Pancreas (tissue), 10 donors: ENCODE measurements around the gene OR4C16. TPM values are rescaled to one million over a fixed set of nuclear protein-coding genes. Genes with fewer than 3 reads are reported as not detected.

Experiments used
- ATAC-seq, 4 donors: fragments of 200-7000 bp; cut with Tn5 transposase; one replicate each; pipeline versions ENCODE4 v1.8.0 to v1.9.1; 2020; ENCODE audit warnings: mild to moderate bottlenecking in 4 of 4, moderate library complexity in 4 of 4
- DNase-seq, 6 donors: peaks; one replicate each; pipeline ENCODE4 v3.0.0-alpha.2; 2020
- FAIRE-seq: peaks from 2 replicates; lab custom pipeline; 2012; peaks lifted over from hg19 to GRCh38; lab: Jason Lieb, UNC
- H3K27ac ChIP-seq, 4 donors: fragments of 200-600 bp; sonication (generic); 1 replicate in 3 of 4; 2 replicates in 1 of 4; pipeline versions ENCODE4 v1.5.0 to v1.8.0; 2020
- H3K27me3 ChIP-seq, 4 donors: fragments of 200-600 bp; one replicate each; pipeline ENCODE4 v1.8.0; 2021
- H3K36me3 ChIP-seq, 3 donors: fragments of 200-600 bp; sonication (generic) in 1 of 3; one replicate each; pipeline versions ENCODE4 v1.5.0 to v1.8.0; 2020 to 2021
- H3K4me1 ChIP-seq, 3 donors: fragments of 200-600 bp; one replicate each; pipeline ENCODE4 v1.8.0; 2021
- H3K4me3 ChIP-seq, 4 donors: fragments of 200-600 bp; sonication (generic) in 2 of 4; one replicate each; pipeline versions ENCODE4 v1.5.0 to v1.8.0; 2020 to 2021
- H3K9me3 ChIP-seq, 4 donors: fragments of 200-600 bp; one replicate each; pipeline ENCODE4 v1.8.0; 2021
- CTCF ChIP-seq, 4 donors: fragments of 200-600 bp; sonication (generic) in 3 of 4; IDR thresholded peaks; one replicate each; pipeline versions ENCODE4 v1.5.0 to v1.8.0; 2021; ENCODE audit warnings: antibody characterized with exemption in 4 of 4
- WGBS, 2 donors: extraction: QIAGEN DNeasy Blood & Tissue Kit; methylation state at CpG; one replicate each; pipeline ENCODE4 v1.1.7; 2013; 5-methylcytosine and 5-hydroxymethylcytosine counted together
- intact Hi-C, 3 donors: fragments of 100-400 bp; cut with DNase I; formaldehyde crosslinking; loops; one replicate each; pipeline versions ENCODE4 v1.11.1 to v1.14.2; 2022
- polyA plus RNA-seq, 2 donors: library from polyadenylated mRNA; stranded (reverse); fragments of 200-250 nt; gene quantifications; one replicate each; pipeline ENCODE4 v1.2.3, GENCODE V29; 2013
- total RNA-seq, 6 donors: library from RNA; stranded (reverse); fragmentation: NEBNext Ultra II Directional in 4 of 6; extraction: Animal tissue kit (Norgen Biotek cat#: 25700) in 4 of 6; gene quantifications; one replicate each; pipeline versions ENCODE4 v1.2.1 to v1.2.4, GENCODE V29; 2021 to 2023
- donor health status: healthy with polysubstance abuse.
- donor health status: DM: no; HTN: no; CAD: no; lungs with moderate emphysema.
- donor health status: DM: no; HTN: no; CAD: no.
- donor health status: control.
- donor health status: control.
- donor health status: Bipolar disorder and iron deficiency.
- donor health status: DM: yes; HTN: yes; CAD: no.
- donor health status: DM: no; HTN: no; CAD: no.
- donor health status: DM: no; HTN: no; CAD: no.
- donor health status: DM: yes; HTN: yes; CAD: no.

OR4C16 gene
- total RNA-seq (not detected), polyA plus RNA-seq (not detected)

- Histone ChIP-seq H3K27me3 (no peaks in the 10 kb centered on the region), H3K4me3 (no peak within 1 kb of the TSS), H3K27ac (no peak within 1 kb of the TSS), H3K36me3 (no peaks in the 10 kb centered on the region), H3K4me1 (no peaks in the 10 kb centered on the region), H3K9me3 (no peaks in the 10 kb centered on the region)
- no peak for TF ChIP-seq CTCF (IDR thresholded peaks at IDR 0.05)
- intact Hi-C loops, result no loop called here
- ATAC-seq (no peak), FAIRE-seq (no peak), DNase-seq (no peak)
- WGBS, 2 donors, result 47 to 53% methylated on average over 3 of the region's 3 CpGs
Measured at GRCh38 chr11:55571828-55572227, at the start of gene OR4C16. TSS of gene OR4C16 (plus strand) at chr11:55572128. CDS start at chr11:55572128, 0 bp downstream.

GRCh38 chr11:55554169-55554568, 17.8 kb upstream of the OR4C16 start, which contains the start of gene OR4C15:
TSS of gene OR4C15 (plus strand) at chr11:55554469. CDS start at chr11:55554469, 0 bp downstream.
- Histone ChIP-seq H3K9me3 (no peaks in the 10 kb centered on the region), H3K36me3 (no peaks in the 10 kb centered on the region), H3K27ac (no peak within 1 kb of the TSS), H3K4me3 (no peak within 1 kb of the TSS), H3K4me1 (no peaks in the 10 kb centered on the region), H3K27me3 (no peaks in the 10 kb centered on the region)
- no peak for TF ChIP-seq CTCF (IDR thresholded peaks at IDR 0.05)
- DNase-seq (no peak), FAIRE-seq (no peak), ATAC-seq (no peak)
- intact Hi-C loops, result no loop called here

- no peaks in the 10 kb centered on the region for H3K9me3 ChIP-seq
- no peak for ATAC-seq
- no peak for FAIRE-seq
Measured at GRCh38 chr11:55572548-55572947, 620 bp downstream of the OR4C16 start.

GRCh38 chr11:55607545-55607944, 35.6 kb downstream of the OR4C16 start, which contains the start of gene OR4C11:
TSS of gene OR4C11 (minus strand) at chr11:55607645. CDS start at chr11:55604373, 3,272 bp downstream.
- no peaks in the 10 kb centered on the region for H3K4me1 ChIP-seq
- no peaks in the 10 kb centered on the region for H3K36me3 ChIP-seq
- intact Hi-C loops, result no loop called here
- DNase-seq (no peak), ATAC-seq (no peak), FAIRE-seq (no peak)
- no peak within 1 kb of the TSS for H3K4me3 ChIP-seq
- no peaks in the 10 kb centered on the region for H3K27me3 ChIP-seq
- no peaks in the 10 kb centered on the region for H3K9me3 ChIP-seq
- H3K27ac ChIP-seq, result no peak within 1 kb of the TSS
- WGBS, 2 donors, result 24 to 31% methylated on average over 2 of the region's 2 CpGs
- no peak for TF ChIP-seq CTCF (IDR thresholded peaks at IDR 0.05)

More at GRCh38 chr11:55572548-55572947, 620 bp downstream of the OR4C16 start:
- WGBS, 2 donors, result 14 to 19% methylated on average over 1 of the region's 1 CpG
- H3K36me3 ChIP-seq, result no peaks in the 10 kb centered on the region
- H3K4me3 ChIP-seq, result no peak overlapping the region
- intact Hi-C loops, result no loop called here
- H3K4me1 ChIP-seq, result no peaks in the 10 kb centered on the region
- no peak overlapping the region for H3K27ac ChIP-seq
- H3K27me3 ChIP-seq, result no peaks in the 10 kb centered on the region
- no peak for TF ChIP-seq CTCF (IDR thresholded peaks at IDR 0.05)
- no peak for DNase-seq

Other genes starting within 250 kb of the OR4C16 start
- gene OR4A16, start 228.9 kb upstream of the OR4C16 start, total RNA-seq, result not detected
- not detected for gene OR4A16, start 228.9 kb upstream of the OR4C16 start, polyA plus RNA-seq
- not detected for gene OR4A15, start 204.2 kb upstream of the OR4C16 start, total RNA-seq
- gene OR4A15, start 204.2 kb upstream of the OR4C16 start, polyA plus RNA-seq, result not detected
- gene OR4C15, start 17.7 kb upstream of the OR4C16 start, total RNA-seq, result not detected
- gene OR4C15, start 17.7 kb upstream of the OR4C16 start, polyA plus RNA-seq, result not detected
- not detected for gene OR4C11, start 35.5 kb downstream of the OR4C16 start, total RNA-seq
- gene OR4C11, start 35.5 kb downstream of the OR4C16 start, polyA plus RNA-seq, result not detected
- not detected for gene OR4P4, start 63.0 kb downstream of the OR4C16 start, total RNA-seq
- not detected for gene OR4P4, start 63.0 kb downstream of the OR4C16 start, polyA plus RNA-seq
- not detected for gene OR4S2, start 76.2 kb downstream of the OR4C16 start, total RNA-seq
- not detected for gene OR4S2, start 76.2 kb downstream of the OR4C16 start, polyA plus RNA-seq
- not detected for gene OR4C6, start 90.1 kb downstream of the OR4C16 start, total RNA-seq
- not detected for gene OR4C6, start 90.1 kb downstream of the OR4C16 start, polyA plus RNA-seq
- gene OR5D13, start 201.3 kb downstream of the OR4C16 start, total RNA-seq, result not detected
- gene OR5D13, start 201.3 kb downstream of the OR4C16 start, polyA plus RNA-seq, result not detected
- gene OR5D14, start 223.4 kb downstream of the OR4C16 start, total RNA-seq, result not detected
- not detected for gene OR5D14, start 223.4 kb downstream of the OR4C16 start, polyA plus RNA-seq
- gene OR5L1, start 239.2 kb downstream of the OR4C16 start, total RNA-seq, result not detected
- not detected for gene OR5L1, start 239.2 kb downstream of the OR4C16 start, polyA plus RNA-seq
- gene OR5D18, start 247.5 kb downstream of the OR4C16 start, total RNA-seq, result not detected
- gene OR5D18, start 247.5 kb downstream of the OR4C16 start, polyA plus RNA-seq, result not detected